ENCODE results near the gene PSMD5. TPM values are rescaled to one million over a fixed set of nuclear protein-coding genes. Genes with fewer than 3 reads are reported as not detected.

PSMD5 gene
- total and polyA plus RNA-seq, 9 of the 15 experiments (the other 6 are each of a cell fraction or from before 2014, with no cell fraction given) = 46.4 to 148 (median 76.3) TPM

- no peaks in the 10 kb centered on the region for H4K20me1 ChIP-seq (replicated peaks; ENCODE audit: control insufficient read depth, insufficient read depth, low read length)
- no peak for ATAC-seq
- no peaks in the 10 kb centered on the region for H3K9me1 ChIP-seq (ENCODE audit: control insufficient read depth, insufficient read depth, low read length)
- peaks cover 63% of the 10 kb centered on the region for H3K79me2 ChIP-seq (ENCODE audit: control insufficient read depth, insufficient read depth, low read length)
- no TSS peak for BruUV-seq (replicated peaks)
- CTCF ChIA-PET (ENCODE audit: low intra/inter-chr PET ratio) = no interaction called here
- H3K36me3 ChIP-seq (ENCODE audit: control insufficient read depth, insufficient read depth, low read length) = peaks cover 74% of the 10 kb centered on the region
- TF ChIP-seq SRF (CRISPR knock-in tag; IDR thresholded peaks at IDR 0.05) (no peak), TBP (optimal IDR thresholded peaks at IDR 0.05; ENCODE audit: low read depth, low read length) (no peak), ZBTB8A (IDR thresholded peaks at IDR 0.05; ENCODE audit: partially characterized antibody) (no peak), KHSRP (IDR thresholded peaks at IDR 0.05) (no peak), ZBTB33 (CRISPR knock-in tag; IDR thresholded peaks at IDR 0.05) (peak; percentile 84), KDM1A (IDR thresholded peaks at IDR 0.05) (no peak)
- TF ChIP-seq, protein P1, sequence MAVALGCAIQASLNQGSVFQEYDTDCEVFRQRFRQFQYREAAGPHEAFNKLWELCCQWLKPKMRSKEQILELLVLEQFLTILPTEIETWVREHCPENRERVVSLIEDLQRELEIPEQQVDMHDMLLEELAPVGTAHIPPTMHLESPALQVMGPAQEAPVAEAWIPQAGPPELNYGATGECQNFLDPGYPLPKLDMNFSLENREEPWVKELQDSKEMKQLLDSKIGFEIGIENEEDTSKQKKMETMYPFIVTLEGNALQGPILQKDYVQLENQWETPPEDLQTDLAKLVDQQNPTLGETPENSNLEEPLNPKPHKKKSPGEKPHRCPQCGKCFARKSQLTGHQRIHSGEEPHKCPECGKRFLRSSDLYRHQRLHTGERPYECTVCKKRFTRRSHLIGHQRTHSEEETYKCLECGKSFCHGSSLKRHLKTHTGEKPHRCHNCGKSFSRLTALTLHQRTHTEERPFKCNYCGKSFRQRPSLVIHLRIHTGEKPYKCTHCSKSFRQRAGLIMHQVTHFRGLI (CRISPR knock-in tag; IDR thresholded peaks at IDR 0.05) = no peak
- intact Hi-C loops (cut with micrococcal nuclease) = no loop called here
- 90% methylated on average over 3 of the region's 3 CpGs for WGBS (ENCODE audit: insufficient coverage, low coverage, missing lambda C conversion rate)
- H3K27me3 ChIP-seq (ENCODE audit: control insufficient read depth in 2 of 2, insufficient read depth in 2 of 2, low read length in 2 of 2) = no peaks in the 10 kb centered on the region
- POLR2A ChIA-PET = interaction anchor here (0.5 to 3.3 kb wide), 2 partner anchors 13 to 389 kb away, joined by 3 to 19 read pairs; no protein-coding TSS in a partner anchor
- FAIRE-seq = no peak
- H3K9me3 ChIP-seq (replicated peaks; ENCODE audit: control insufficient read depth, insufficient read depth, low read depth, low read length) = no peaks in the 10 kb centered on the region
- H2AFZ ChIP-seq (ENCODE audit: low read depth, low read length) = no peak overlapping the region
- H3K4me1 ChIP-seq (replicated peaks in 1 of 2; ENCODE audit: control insufficient read depth in 2 of 2, insufficient read depth in 2 of 2, low read length in 2 of 2) = peaks cover 17 to 38% of the 10 kb centered on the region in 2 experiments; a peak in 3 of 5 replicates
- no peak for DNase-seq (ENCODE audit: extremely low read depth in 1 of 4, low spot score in 3 of 4)
- H3K27ac ChIP-seq (ENCODE audit: extremely low read depth, low read depth, low read length) = 0 out of 3 replicates have a peak overlapping the region, but pooled peaks have one; percentile 8
- H3K4me3 ChIP-seq = no peak overlapping the region
- H3K4me2 ChIP-seq (ENCODE audit: insufficient read depth, low read length) = no peak overlapping the region
- in situ Hi-C loops (cut with MboI) = no loop called here
- H3K9ac ChIP-seq (ENCODE audit: insufficient read depth in 1 of 2, low read depth in 2 of 2, low read length in 2 of 2) = no peak overlapping the region
These were observed 62.4 kb downstream of the PSMD5 start for GRCh38 chr9:120780367-120780766.
